Measurements from ENCODE around the gene C17orf75. TPM values are rescaled to one million over a fixed set of nuclear protein-coding genes. Genes with fewer than 3 reads are reported as not detected.
"Not testable (repeated sequence)": the region's sequence is repeated elsewhere in the genome, so short reads cannot be mapped to it uniquely, and the experiment has no call there.

Gene C17orf75
- 10 to 100 TPM in 4 of 5 donors, 1 to 10 TPM in 1; 7.5 to 48.0 (median 26.8) TPM for total RNA-seq
- 10 to 100 TPM; 11.0 to 14.1 (median 11.2) TPM for polyA plus RNA-seq
- long read RNA-seq, donor 1 = 0 reads
- long read RNA-seq, donor 2, partial matches to known transcripts = 99 of 117 reads
- long read RNA-seq, donor 2, other reads (novel, unspliced or antisense) = 14 of 117 reads
- long read RNA-seq, donor 3, partial matches to known transcripts = 66 of 85 reads
- long read RNA-seq, donor 3, other reads (novel, unspliced or antisense) = 19 of 85 reads
- long read RNA-seq, donor 4, partial matches to known transcripts = 0 of 1 reads
- long read RNA-seq, donor 4, other reads (novel, unspliced or antisense) = 0 of 1 reads
- long read RNA-seq, donor 5, partial matches to known transcripts = 0 of 3 reads
- long read RNA-seq, donor 5, other reads (novel, unspliced or antisense) = 0 of 3 reads
- long read RNA-seq, donor 6, transcript C17orf75-202 (10 exons, 1,642 nt) = major isoform, 6 of 7 reads
- long read RNA-seq, donor 6, partial matches to known transcripts = 0 of 7 reads
- long read RNA-seq, donor 6, other reads (novel, unspliced or antisense) = 0 of 7 reads
- long read RNA-seq, donor 7, partial matches to known transcripts = 0 of 3 reads
- long read RNA-seq, donor 7, other reads (novel, unspliced or antisense) = 0 of 3 reads
- long read RNA-seq, donor 8, partial matches to known transcripts = 0 of 4 reads
- long read RNA-seq, donor 8, other reads (novel, unspliced or antisense) = 0 of 4 reads
- long read RNA-seq, donor 9, partial matches to known transcripts = 0 of 2 reads
- long read RNA-seq, donor 9, other reads (novel, unspliced or antisense) = 0 of 2 reads
- long read RNA-seq, donor 10, partial matches to known transcripts = 0 of 1 reads
- long read RNA-seq, donor 10, other reads (novel, unspliced or antisense) = 0 of 1 reads

- peaks cover 0 to 29% (median 29%) of the 10 kb centered on the region in 4 donors for H3K36me3 ChIP-seq
- 4 to 7% (median 5%) methylated on average over 27 to 47 of the region's 47 CpGs for WGBS, 5 donors
- peak within 1 kb of the TSS; percentile 62 to 80 (median 69) for H3K4me3 ChIP-seq
- H3K27me3 ChIP-seq = no peaks in the 10 kb centered on the region
- intact Hi-C loops (cut with DNase I; ENCODE audit: low total_unique reads) = no loop called here
- H3K4me1 ChIP-seq = peaks cover 12 to 21% (median 15%) of the 10 kb centered on the region in 4 donors
- no peaks in the 10 kb centered on the region for H3K9me3 ChIP-seq
- DNase-seq = peak; percentile 83 to 93
- TF ChIP-seq POLR2A (IDR thresholded peaks at IDR 0.05) = no peak
- peak in 2 of 3 donors; percentile 58 to 71 for TF ChIP-seq POLR2AphosphoS5 (IDR thresholded peaks at IDR 0.05)
- no peak for TF ChIP-seq EP300 (IDR thresholded peaks at IDR 0.05)
- no peak for TF ChIP-seq CTCF (IDR thresholded peaks at IDR 0.05)
- H3K27ac ChIP-seq = peak within 1 kb of the TSS; percentile 77 to 89 (median 86)
Observed at GRCh38 chr17:32341857-32342602, at the start of gene C17orf75. Gene C17orf75, minus strand, starts transcription at chr17:32342173. Its CDS starts 34 bp downstream, at chr17:32342139.

GRCh38 chr17:32388613-32389459 is 46.9 kb upstream of the C17orf75 start:
- H3K27ac ChIP-seq = no peak overlapping the region
- H3K27me3 ChIP-seq = no peaks in the 10 kb centered on the region
- peaks cover 0 to 17% (median 8%) of the 10 kb centered on the region in 4 donors for H3K4me1 ChIP-seq
- DNase-seq = no peak
- intact Hi-C loops (cut with DNase I; ENCODE audit: low total_unique reads) = no loop called here
- no peak overlapping the region for H3K4me3 ChIP-seq
- no peak for TF ChIP-seq CTCF (IDR thresholded peaks at IDR 0.05)
- TF ChIP-seq EP300 (IDR thresholded peaks at IDR 0.05) = no peak
- no peak for TF ChIP-seq POLR2A (IDR thresholded peaks at IDR 0.05)
- TF ChIP-seq POLR2AphosphoS5 (IDR thresholded peaks at IDR 0.05) = no peak
- no peaks in the 10 kb centered on the region for H3K9me3 ChIP-seq
- WGBS, 5 donors = 82 to 96% (median 90%) methylated on average over 6 of the region's 6 CpGs
- peaks cover 0 to 16% (median 9%) of the 10 kb centered on the region in 4 donors for H3K36me3 ChIP-seq

- not testable (repeated sequence) for H3K4me3 ChIP-seq
- 96 to 98% (median 97%) methylated on average over 14 of the region's 14 CpGs for WGBS, 5 donors
- H3K36me3 ChIP-seq = peaks cover 4 to 18% (median 13%) of the 10 kb centered on the region in 4 donors
Observed at GRCh38 chr17:32388128-32388527, 46.2 kb upstream of the C17orf75 start.

GRCh38 chr17:32386844-32387243 is 44.9 kb upstream of the C17orf75 start:
- Histone ChIP-seq H3K9me3 (no peaks in the 10 kb centered on the region), H3K4me1 (peaks cover 0 to 17% (median 8%) of the 10 kb centered on the region in 4 donors), H3K4me3 (no peak overlapping the region), H3K27me3 (no peaks in the 10 kb centered on the region), H3K36me3 (peaks cover 13 to 31% (median 26%) of the 10 kb centered on the region in 4 donors), H3K27ac (no peak overlapping the region)
- no peak for TF ChIP-seq POLR2AphosphoS5 (IDR thresholded peaks at IDR 0.05)
- TF ChIP-seq CTCF (IDR thresholded peaks at IDR 0.05) = no peak
- no peak for TF ChIP-seq EP300 (IDR thresholded peaks at IDR 0.05)
- TF ChIP-seq POLR2A (IDR thresholded peaks at IDR 0.05) = no peak
- intact Hi-C loops (cut with DNase I; ENCODE audit: low total_unique reads) = no loop called here
- DNase-seq = no peak

More at GRCh38 chr17:32388128-32388527, 46.2 kb upstream of the C17orf75 start:
- H3K27me3 ChIP-seq; H3K27ac ChIP-seq; intact Hi-C loops (cut with DNase I; ENCODE audit: low total_unique reads); DNase-seq; H3K9me3 ChIP-seq: not testable (repeated sequence)
- H3K4me1 ChIP-seq = peaks cover 0 to 17% (median 8%) of the 10 kb centered on the region in 4 donors
